ENCODE measurements around the gene PFDN1. TPM values are rescaled to one million over a fixed set of nuclear protein-coding genes. Genes with fewer than 3 reads are reported as not detected.

The PFDN1 gene
- total and polyA plus RNA-seq, 11 donors: 53.8 to 140 (median 75.0) TPM

- no peaks in the 10 kb centered on the region for H3K27me3 ChIP-seq
- TF ChIP-seq POLR2A (IDR thresholded peaks at IDR 0.05): no peak
- TF ChIP-seq, protein P1, sequence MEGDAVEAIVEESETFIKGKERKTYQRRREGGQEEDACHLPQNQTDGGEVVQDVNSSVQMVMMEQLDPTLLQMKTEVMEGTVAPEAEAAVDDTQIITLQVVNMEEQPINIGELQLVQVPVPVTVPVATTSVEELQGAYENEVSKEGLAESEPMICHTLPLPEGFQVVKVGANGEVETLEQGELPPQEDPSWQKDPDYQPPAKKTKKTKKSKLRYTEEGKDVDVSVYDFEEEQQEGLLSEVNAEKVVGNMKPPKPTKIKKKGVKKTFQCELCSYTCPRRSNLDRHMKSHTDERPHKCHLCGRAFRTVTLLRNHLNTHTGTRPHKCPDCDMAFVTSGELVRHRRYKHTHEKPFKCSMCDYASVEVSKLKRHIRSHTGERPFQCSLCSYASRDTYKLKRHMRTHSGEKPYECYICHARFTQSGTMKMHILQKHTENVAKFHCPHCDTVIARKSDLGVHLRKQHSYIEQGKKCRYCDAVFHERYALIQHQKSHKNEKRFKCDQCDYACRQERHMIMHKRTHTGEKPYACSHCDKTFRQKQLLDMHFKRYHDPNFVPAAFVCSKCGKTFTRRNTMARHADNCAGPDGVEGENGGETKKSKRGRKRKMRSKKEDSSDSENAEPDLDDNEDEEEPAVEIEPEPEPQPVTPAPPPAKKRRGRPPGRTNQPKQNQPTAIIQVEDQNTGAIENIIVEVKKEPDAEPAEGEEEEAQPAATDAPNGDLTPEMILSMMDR (IDR thresholded peaks at IDR 0.05): no peak
- intact Hi-C loops (cut with DNase I): loop anchor here in 5 of 10 donors (5.0 kb wide), 3 partner anchors 37 to 52 kb away; no protein-coding TSS in a partner anchor
- peak overlapping the region in 6 of 12 donors; percentile 23 to 84 (median 74) for H3K27ac ChIP-seq
- ATAC-seq (no peak), DNase-seq (no peak)
- H3K9me3 ChIP-seq: no peaks in the 10 kb centered on the region
- H3K4me3 ChIP-seq: no peak overlapping the region
- peaks cover 13 to 77% (median 61%) of the 10 kb centered on the region in 12 donors for H3K4me1 ChIP-seq
- peaks cover 0 to 28% (median 19%) of the 10 kb centered on the region in 9 donors for H3K36me3 ChIP-seq
- WGBS, 4 donors: 91 to 98% (median 91%) methylated on average over 5 of the region's 5 CpGs
Observed at GRCh38 chr5:140299056-140299455, 3.8 kb downstream of the PFDN1 start.

DNA sequence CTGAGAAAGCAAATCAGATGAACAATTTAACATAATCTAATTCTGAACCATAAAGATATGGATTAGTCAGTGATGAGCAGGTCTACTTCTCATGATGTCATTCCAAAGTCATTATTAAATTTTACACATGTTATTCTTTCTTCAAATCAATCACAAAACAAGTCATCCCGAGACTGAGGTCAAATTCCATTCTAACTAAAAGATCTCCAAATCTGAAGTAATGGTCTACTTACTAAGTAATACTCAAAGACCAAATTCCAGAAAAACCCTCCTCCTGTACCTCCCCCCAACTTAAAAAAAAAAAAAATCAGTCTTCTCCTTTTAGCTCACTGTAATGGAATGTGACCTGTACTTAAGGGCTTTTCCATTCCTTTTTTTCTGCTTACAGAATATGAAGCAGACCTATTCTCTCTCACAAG, 4.7 kb downstream of the PFDN1 start:
- peaks cover 0 to 28% (median 19%) of the 10 kb centered on the region in 9 donors for H3K36me3 ChIP-seq
- H3K27ac ChIP-seq: peak overlapping the region in 10 of 12 donors; percentile 21 to 84 (median 63)
- 43 to 60% (median 51%) methylated on average over 1 of the region's 1 CpG for WGBS, 4 donors
- intact Hi-C loops (cut with DNase I): loop anchor here in 5 of 10 donors (5.0 kb wide), 3 partner anchors 36 to 51 kb away; no protein-coding TSS in a partner anchor
- ATAC-seq (no peak), DNase-seq (no peak)
- no peaks in the 10 kb centered on the region for H3K27me3 ChIP-seq
- no peak for TF ChIP-seq POLR2A (IDR thresholded peaks at IDR 0.05)
- TF ChIP-seq, protein P1 (IDR thresholded peaks at IDR 0.05): no peak
- no peaks in the 10 kb centered on the region for H3K9me3 ChIP-seq
- H3K4me3 ChIP-seq: no peak overlapping the region
- peaks cover 13 to 81% (median 67%) of the 10 kb centered on the region in 12 donors for H3K4me1 ChIP-seq

DNA sequence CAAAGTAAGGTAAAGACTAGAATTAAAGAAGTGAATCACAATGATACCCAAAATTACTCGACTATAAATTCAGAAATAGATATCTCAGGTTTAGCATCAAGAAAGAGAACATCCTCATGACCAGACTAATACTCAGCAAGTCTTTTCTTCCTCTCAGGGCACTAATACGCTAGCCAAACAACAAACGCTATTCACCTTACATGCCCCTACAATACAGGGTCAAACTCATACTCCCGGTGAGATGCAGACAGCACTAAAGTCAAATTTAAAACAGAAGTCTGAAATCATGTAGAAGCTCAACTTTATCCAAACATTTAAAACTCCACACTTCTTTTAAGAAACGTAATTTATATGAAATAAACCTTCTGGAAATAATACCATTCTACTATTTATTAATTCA, 5.6 kb downstream of the PFDN1 start:
- H3K27ac ChIP-seq: peak overlapping the region in 9 of 12 donors; percentile 19 to 84 (median 70)
- intact Hi-C loops (cut with DNase I): loop anchor here in 5 of 10 donors (5.0 kb wide), 3 partner anchors 35 to 50 kb away; no protein-coding TSS in a partner anchor
- WGBS, 4 donors: 31 to 46% (median 43%) methylated on average over 5 of the region's 5 CpGs
- peak in 2 of 4 donors; percentile 50 for ATAC-seq
- no peak for TF ChIP-seq POLR2A (IDR thresholded peaks at IDR 0.05)
- TF ChIP-seq, protein P1 (IDR thresholded peaks at IDR 0.05): no peak
- no peak overlapping the region for H3K4me3 ChIP-seq
- DNase-seq: no peak
- H3K4me1 ChIP-seq: peaks cover 17 to 88% (median 76%) of the 10 kb centered on the region in 12 donors
- H3K9me3 ChIP-seq: no peaks in the 10 kb centered on the region
- peaks cover 0 to 28% (median 19%) of the 10 kb centered on the region in 9 donors for H3K36me3 ChIP-seq
- H3K27me3 ChIP-seq: no peaks in the 10 kb centered on the region

- no peaks in the 10 kb centered on the region for H3K9me3 ChIP-seq
- no peak for DNase-seq
- no peak for ATAC-seq
- 66 to 82% (median 77%) methylated on average over 3 of the region's 3 CpGs for WGBS, 4 donors
- peaks cover 0 to 28% (median 19%) of the 10 kb centered on the region in 9 donors for H3K36me3 ChIP-seq
- no peaks in the 10 kb centered on the region for H3K27me3 ChIP-seq
- TF ChIP-seq POLR2A (IDR thresholded peaks at IDR 0.05): no peak
- TF ChIP-seq, protein P1 (IDR thresholded peaks at IDR 0.05): no peak
- intact Hi-C loops (cut with DNase I): loop anchor here in 5 of 10 donors (5.0 kb wide), 3 partner anchors 34 to 49 kb away; no protein-coding TSS in a partner anchor
- peaks cover 11 to 88% (median 76%) of the 10 kb centered on the region in 12 donors for H3K4me1 ChIP-seq
- H3K4me3 ChIP-seq: no peak overlapping the region
- H3K27ac ChIP-seq: peak overlapping the region in 9 of 12 donors; percentile 19 to 84 (median 72)
Observed at GRCh38 chr5:140296289-140296688, 6.6 kb downstream of the PFDN1 start.
